Mesendoderm (in vitro differentiated cells): Measurements from ENCODE around the gene GPR180.

Source experiments
- small RNA-seq: library from polyadenylated mRNA; stranded (forward); fragments of <200 nt; extraction: miRNeasy Mini kit (QIAGEN cat#:217004); gene quantifications from one replicate; pipeline ENCODE3, GENCODE V24; 2013; ENCODE audit not compliant: insufficient read depth

The GPR180 gene

Small RNA genes lying within 50 kb of the gene (small RNA-seq; reads per million reads assigned to genes)
- gene RNA5SP36 = 6.1 reads per million, percentile 76 among the genes with 10 or more reads in this experiment
